Stimulated activated CD8-positive, alpha-beta memory T cell treated with anti-CD3 and anti-CD28 coated beads, Interleukin-7, amount 100 ng/mL, for 1 hour (primary cell): ENCODE results near the gene CDKN2AIPNL.
A peak's percentile ranks its signal among the peaks of the same experiment; 100 is the strongest.
"Not testable (repeated sequence)": the region's sequence is repeated elsewhere in the genome, so short reads cannot be mapped to it uniquely, and the experiment has no call there.

Experiments
- DNase-seq, 2 donors: peaks; one replicate each; pipeline ENCODE4 v3.0.0-alpha.2; 2020; ENCODE audit warnings: low read depth in 2 of 2

CDKN2AIPNL gene

DNA sequence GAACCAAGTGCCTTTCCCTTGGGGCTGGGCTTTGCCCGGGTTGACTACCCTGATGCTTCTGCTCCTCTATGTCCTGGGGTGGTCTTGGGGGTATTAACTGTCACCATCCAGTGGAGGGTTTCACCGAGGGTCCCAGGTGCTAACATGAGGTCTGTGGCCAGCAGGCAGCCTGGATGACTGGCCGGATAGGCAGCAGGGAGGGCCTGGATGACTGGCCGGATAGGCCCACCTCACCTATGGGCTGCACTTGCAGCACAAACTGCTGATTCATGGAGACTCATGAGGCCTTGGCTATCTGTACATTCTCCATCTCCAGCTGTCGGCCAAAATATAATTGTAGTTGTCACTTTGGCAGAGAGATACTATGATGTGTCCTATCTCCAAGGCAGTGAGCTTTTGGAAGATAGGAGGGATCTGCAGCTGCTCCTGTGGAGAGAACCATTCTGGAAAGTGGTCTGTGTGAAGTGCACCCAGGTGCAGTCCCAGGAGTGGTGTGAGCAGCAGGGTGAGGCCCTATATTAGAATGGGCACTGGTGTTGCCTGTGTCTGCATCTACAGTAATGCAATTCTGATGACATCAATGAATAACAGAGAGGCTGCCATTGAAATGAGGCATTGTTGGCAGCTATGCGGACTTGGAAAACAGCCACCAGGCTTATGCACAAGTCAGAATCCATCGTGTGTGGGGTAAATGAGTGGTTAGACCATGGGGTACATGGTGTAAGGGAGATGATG lies 26.3 kb upstream of the CDKN2AIPNL start:
- no peak for DNase-seq

DNA sequence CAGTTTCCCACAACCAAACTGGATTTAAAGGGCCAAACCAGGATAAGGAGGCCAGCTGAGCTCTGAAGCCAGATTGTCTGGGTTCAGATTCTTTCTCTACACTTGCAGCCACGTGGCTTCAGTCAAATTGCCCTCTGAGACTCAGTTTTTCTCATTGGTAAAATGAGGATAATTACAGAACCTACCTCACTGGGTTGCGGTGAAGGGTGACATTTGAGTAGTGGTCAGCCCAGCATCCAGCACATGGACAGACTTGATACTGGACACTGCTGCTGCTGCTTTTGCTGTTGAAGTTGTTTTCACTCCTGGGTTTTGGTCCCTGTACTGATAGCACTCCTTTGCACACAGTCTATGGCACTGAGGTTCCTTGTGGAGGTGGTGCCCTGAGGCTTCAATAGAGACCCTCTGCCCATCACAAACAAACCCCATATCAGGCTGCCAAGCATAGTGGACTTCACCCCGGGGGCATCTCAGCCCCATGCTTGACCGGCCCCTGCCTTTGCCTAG lies 25.7 kb upstream of the CDKN2AIPNL start:
- no peak for DNase-seq

DNA sequence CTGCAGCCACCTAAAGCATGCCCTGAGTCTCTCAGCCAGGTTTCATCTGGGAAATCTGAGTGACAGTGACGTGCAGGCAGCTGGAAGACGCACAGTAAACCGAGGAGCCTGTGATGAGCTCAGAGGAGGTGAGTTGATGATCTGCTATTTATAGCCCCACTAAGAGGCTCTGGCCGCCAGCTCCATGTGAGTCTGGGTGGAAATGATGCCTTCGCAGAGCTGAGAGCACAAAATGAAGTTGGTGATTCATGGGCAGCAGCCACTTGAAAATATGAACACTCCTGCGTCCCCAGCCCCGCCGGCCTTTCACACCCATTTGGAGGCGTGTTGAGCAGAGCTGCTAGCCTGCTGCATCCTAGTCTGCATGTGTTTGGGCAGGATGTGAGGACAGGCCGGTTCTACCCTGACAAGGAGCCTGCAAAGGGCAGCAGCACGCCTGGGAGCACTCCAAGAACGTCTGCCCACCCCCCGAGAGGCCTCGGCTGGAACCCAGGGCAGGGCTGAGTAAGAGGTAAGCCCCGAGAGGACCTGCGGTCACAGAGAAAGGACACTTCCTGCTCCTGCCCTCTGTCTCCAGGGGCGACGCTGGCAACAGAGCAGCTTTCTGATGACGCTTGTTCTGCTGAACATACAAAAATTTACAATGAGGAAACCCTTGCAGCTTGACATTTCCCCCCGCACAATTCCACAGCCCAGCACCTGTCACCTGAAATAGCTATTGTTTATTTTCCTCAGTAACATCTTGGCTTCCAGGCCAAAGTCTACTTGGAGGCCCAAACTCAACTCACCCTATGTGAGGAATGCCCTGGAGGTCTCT lies 25.1 kb upstream of the CDKN2AIPNL start:
- DNase-seq = peak in 1 of 2 donors; percentile 11

DNA sequence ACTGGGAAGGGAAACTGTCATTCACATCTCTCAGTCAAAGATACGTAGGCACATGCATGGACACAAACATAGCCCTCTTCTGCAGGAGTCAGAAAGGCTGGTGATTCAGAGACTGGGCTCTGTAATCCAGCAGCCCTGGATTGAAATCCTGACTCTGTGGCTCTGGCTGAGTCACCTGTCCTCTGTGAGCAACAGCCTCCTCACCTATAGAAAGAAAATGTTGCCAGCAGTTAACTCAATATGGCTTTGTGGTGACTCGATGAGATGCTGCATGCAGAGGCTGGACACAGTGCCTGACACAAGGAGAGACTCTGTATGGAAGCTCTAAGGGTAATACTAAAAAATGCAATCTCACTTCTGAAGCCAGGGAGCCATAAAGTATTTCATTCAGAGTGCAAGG lies 23.9 kb upstream of the CDKN2AIPNL start:
- DNase-seq = no peak

DNA sequence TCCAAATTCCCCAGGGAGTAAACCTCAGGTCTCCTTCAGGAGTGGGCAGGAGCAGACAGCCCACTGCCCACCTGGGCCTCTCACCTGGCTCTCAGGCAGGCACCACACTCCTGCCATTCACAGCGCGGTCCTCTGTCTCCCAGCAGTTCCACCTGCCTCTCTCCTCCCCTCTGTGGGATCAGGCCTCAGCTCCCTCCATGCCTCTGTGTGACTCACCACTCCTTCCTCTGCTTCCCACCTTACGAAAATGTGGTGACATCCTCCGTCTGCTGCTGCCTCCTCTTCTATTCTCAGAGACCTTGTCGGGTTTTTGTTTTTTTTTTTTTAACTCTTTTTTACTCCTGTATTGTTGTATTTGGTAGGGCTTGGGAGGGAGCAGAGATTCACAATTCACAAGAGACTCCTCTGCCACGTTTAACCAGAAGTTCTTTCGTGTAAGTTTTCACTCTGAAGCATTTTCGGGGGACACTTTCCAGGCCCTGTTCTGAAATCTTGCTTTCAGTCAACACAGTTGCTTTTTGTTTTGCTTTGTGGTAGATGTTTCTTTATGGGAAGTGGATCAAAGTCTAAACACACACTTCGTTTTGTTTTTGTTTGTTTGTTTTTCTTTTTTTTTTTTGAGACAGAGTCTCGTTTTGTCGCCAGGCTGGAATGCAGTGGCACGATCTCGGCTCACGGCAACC lies 21.1 kb upstream of the CDKN2AIPNL start:
- no peak for DNase-seq

DNA sequence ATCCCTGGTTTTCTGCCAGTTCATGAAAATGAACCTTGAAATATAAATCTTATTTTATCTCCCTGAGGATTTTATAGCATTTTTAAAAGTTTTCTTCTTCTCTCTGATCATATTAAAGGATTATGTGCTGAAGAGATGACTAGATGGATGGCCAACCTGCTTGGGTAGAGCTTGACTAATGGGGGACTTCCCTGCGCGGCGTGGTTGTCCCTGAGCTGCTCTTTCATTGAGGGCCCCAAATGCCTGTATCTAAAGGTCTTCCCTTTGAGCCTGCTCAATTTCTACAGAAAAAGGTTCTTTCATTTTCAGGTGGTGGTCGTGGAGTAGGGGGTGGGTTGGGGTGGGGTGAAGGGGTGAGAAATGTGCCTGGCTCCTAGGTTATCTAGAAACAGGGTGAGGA lies 20.5 kb upstream of the CDKN2AIPNL start:
- no peak for DNase-seq

DNA sequence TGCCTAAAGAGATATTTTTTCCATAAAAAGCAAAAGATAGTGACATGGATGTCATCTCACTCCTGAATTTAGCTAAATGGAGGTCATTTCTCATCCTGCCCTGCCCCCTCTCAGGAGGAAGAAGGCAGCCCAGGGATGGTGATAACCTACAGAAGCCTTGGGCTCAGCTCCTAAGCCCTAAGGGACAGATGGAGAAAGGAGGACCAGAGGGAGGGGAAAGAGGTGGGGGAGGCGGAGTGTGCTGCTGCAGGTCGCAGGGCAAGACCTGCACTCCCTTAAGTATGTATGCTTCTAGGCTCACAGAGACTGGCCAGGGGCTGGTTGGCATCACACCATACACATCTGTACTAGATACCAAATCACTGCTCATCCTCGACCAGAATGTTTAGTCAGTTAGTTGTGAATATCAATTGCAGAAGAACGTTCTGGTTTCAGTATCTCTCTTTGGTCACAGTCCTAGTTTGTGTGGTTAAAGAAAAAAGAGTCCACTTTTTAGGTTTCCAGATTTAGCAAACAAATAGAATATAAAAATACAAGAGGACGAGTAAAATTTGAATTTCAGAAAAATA lies 18.4 kb upstream of the CDKN2AIPNL start:
- DNase-seq = no peak

DNA sequence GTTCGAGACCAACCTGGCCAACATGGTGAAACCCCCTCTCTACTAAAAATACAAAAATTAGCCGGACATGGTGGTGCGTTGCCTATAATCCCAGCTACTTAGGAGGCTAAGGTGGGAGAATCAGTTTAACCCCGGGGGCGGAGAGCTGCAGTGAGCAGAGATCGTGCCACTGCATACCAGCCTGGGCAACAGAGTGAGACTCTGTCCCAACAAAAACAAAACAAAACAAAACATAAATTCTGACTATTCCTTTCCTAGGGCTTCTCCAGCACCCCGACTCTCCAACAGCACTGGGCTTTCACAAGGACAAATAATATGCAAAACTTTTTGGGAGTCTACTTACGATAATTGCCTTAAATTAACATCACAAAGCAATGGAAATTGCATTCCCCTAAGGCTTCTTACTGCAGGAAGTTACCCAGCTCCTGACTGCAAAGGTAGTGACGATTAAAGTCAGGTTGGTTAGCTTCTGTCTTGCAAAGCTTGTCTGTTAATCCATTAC lies 15.9 kb upstream of the CDKN2AIPNL start:
- no peak for DNase-seq

DNA sequence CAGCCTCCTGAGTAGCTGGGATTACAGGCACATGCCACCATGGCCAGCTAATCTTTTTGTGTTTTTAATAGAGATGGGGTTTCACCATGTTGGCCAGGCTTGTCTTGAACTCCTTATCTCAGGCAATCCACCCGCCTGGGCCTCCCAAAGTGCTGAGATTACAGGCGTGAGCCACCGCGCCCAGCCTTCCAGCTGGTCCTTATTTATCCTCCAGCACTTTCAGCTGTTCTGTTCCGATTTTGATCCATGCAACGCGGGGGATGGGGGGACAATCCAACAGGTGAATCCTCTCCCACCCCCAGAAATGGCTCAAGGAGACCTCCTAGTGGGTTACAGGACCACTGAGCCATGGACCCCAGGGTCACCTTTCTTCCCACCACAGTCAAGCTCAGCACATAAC lies 14.7 kb upstream of the CDKN2AIPNL start:
- no peak for DNase-seq

DNA sequence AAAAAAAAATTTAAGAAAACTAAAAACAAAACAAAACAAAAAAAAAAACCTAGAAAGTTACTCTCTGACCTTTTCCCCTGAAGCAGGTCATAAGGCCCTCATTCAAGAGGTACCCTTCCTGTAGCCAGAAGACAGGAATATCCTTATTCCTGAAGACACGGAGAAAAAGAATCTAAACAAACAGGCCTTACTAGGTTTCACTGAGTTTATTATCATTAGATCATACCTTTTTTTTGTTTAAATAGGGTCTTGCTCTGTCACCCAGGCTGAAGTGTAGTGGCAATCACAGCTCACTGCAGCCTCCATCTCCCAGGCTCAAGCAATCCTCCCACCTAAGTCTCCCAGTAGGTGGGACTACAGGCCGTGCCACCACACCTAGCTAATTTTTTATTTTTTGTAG lies 11.7 kb upstream of the CDKN2AIPNL start:
- no peak for DNase-seq

DNA sequence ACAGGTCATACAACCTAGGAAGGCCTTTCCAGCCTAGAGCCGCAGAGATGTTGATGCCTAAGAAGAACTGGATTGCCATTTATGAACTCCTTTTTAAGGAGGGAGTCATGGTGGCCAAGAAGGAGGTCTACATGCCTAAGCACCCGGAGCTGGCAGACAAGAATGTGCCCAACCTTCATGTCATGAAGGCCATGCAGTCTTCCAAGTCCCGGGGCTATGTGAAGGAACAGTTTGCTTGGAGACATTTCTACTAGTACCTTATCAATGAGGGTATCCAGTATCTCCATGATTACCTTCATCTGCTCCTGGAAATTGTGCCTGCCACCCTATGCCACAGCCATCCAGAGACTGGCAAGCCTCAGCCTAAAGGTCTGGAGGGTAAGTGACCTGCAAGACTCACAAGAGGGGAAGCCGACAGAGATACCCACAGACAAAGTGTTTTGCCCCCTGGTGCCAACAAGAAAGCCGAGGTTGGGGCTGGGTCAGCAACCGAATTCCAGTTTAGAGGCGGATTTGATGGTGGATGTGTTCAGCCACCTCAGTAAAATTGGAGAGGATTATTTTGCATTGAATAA lies 11.2 kb upstream of the CDKN2AIPNL start:
- no peak for DNase-seq

DNA sequence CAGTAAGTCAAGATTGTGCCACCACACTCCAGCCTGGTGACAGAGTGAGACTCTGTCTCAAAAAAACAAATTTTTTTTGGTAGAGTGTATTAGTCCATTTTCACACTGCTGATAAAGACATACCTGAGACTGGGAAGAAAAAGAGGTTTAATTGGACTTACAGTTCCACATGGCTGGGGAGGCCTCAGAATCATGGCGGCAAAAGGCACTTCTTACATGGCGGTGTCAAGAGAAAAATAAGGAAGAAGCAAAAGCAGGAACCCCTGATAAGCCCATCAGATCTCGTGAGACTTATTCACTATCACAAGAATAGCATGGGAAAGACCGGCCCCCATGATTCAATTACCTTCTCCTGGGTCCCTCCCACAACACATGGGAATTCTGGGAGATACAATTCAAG lies 9.4 kb upstream of the CDKN2AIPNL start:
- DNase-seq = not testable (repeated sequence)

DNA sequence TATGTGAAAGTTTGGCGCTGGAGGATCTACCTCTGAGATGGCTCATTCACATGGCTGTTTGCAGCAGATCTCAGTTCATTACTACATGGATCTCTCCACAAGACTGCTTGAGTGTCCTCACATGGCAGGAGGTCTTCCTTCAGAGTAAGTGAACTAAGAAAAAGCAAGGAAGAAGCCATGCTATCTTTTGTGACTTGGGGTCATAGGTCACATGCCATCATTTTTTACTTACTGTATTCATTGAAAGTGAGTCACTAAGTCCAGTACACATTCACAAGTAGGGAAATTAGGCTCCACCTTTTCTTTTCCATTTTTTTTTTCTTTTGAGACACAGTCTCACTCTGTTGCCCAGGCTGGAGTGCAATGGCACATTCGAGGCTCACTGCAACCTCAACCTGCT lies 8.7 kb upstream of the CDKN2AIPNL start:
- no peak for DNase-seq

DNA sequence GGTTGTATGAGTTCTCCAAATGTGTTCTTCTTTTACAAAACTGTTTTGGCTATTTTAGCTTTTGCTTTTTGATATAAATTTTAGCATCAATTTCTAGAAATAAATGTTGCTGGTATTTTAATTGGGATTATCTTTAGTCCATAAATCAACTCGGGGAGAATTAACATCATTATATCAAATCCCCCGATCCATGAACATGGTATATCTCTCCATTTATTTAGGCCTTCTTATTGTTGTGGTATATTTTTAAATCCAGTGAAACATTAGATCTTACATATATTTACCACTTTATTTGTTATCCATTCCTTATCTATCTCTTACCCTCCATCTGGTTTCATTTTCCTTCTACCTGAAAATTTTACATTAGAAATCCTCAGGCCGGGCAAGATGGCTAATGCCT lies 7.3 kb upstream of the CDKN2AIPNL start:
- no peak for DNase-seq

DNA sequence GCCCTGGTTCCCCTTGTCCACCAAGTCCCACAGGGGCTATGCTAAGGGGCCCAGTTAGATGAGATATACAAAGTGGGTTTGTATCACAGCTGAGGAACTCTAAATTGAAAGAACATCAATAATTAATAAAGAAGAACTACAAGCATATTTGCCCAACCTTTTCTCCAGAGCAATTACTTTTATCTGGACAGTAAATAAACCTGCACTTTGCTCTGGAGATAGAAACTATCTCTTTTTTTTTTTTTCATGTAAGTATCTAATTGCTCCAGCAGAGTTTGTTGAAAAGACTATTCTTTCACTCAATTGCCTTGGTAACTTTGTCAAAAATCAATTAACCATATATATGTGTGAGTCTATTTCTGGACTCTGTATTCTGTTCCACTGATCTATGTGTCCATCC lies 6.0 kb upstream of the CDKN2AIPNL start:
- no peak for DNase-seq

DNA sequence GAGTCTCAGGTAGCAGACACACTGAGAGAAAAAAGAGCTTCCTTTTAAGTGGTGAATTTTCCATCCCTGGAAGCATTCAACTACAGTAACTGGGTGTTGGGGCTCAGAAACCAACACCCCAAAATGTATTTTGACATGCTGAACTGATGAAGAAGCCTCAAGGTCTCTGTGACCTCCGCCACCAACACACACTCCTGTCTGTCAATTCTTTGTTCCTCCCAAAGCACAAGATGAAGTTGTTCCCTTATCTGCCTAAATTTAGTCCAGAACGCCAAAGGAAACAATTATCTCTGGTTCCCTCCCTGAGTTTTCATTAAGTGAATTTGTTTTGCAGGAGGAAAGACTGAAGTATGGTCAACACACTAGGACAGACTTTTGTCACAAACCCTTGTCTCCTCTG lies 1.4 kb upstream of the CDKN2AIPNL start:
- DNase-seq = no peak

DNA sequence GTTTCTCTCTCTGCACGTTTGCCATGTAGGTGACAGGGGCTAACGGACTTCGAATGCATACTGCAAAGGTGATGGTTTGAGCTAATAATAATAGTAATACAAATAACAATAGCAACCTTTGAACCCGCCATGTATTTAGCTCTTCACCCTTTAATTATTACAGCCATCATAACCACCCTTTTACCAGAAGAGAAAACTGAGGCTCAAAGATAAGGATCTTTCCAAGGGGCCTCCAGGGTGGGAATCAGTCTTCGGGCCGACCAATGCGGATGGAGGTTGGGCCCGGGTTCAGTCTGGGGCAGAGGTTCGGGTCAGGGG lies 494 bp downstream of the CDKN2AIPNL start:
- no peak for DNase-seq

DNA sequence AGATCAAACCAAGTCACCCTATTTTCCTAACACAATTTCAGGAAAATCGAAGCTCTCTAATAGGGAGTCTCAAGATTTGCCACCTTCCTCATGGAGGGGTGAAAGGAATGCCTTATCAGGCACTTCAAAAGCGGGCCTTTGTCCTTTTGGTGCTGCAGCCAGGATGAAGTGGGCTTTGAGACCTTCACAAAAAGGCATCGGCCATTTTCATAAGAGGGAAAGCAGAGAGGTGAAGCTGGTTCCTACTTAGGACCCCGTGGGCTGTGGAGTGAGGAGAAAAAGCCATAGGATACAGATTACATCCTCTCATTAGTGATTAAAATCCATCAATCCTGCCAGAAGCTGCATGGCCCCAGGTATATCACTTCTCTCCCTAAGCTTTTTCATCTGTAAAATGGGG lies 859 bp downstream of the CDKN2AIPNL start:
- DNase-seq = no peak

DNA sequence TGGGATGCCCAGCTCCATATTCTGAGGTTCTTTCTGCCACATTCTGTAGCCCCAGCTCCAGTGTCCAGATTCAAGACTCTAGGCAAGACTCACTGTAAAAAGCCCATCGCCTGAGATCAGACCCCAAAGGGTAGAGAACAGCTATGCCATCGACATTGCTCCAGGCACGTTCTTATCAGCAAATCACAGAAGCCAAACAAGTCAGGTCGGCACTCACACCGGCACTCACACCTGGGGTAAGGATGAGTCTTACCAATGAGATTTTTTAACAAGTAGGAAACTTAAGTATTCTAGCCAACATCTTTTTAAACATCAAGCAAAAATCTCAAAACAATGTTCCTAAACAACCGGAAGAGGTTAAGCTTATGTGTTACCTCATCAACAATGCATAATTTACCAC lies 2.4 kb downstream of the CDKN2AIPNL start:
- no peak for DNase-seq

DNA sequence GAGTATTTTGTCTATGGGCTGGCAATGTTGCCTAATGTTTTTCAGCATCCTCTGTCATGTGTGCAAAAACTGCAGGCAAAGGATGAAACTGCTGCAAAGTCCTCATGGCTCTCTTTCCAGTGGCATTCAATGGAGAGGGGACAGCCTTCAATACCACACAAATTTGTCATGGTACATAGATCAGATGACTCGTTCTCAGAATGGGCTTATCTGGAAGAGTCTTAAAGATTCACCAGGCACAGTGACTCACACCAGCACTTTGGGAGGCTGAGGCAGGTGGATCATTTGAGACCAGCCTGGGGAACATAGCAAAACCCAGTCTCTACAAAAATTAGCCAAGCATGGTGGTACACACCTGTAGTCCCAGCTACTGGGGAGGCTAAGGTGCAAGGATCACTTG lies 5.3 kb downstream of the CDKN2AIPNL start:
- DNase-seq = no peak

DNA sequence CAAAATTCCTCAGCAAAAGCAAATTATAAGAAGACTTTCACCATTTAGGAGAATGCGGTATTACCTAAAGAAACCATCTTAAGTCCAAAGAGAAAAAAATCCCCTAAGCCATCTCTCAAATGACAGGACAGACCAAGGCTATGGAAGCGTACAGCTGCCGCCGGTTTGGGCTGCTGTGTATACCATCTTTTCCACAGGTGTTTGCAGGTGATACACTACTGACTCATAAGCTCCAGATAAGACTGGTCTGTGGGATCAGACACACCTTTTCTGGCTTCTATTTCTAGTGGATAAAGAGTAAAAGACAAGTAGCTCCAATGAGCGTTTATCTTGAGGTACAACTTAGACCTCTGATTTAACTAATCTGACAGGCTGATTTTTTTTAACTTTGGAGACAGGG lies 7.7 kb downstream of the CDKN2AIPNL start:
- DNase-seq = no peak

DNA sequence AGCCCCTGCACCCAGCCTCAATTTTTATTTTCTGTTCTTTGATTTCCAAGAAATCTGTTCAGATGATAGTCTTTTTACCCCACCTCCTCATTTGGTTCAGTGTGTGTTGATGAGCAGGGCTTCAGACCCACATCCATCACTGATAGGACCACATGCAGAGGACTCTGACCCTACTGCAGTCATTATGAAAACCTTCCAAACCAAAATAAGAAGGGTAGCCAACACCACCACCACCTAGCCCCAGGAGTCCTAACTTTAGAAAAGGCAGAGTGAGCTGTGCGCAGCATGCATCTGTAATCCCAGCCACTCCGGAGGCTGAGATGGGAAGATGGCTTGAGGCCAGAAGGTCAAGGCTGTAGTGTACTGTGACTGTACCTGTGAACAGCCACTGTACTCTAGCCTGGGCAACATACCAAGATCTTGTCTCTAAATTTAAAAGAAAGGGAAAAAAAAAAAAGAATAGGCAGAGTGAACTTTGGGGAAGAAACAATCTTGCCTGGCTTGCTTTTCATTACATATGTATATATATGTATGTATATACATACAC lies 13.0 kb downstream of the CDKN2AIPNL start:
- DNase-seq = no peak
